MM.1S (cell line): ENCODE measurements around the gene AKAP8L.

Experiments
- EZH2 ChIP-seq: fragments of 300-600 bp; sonication (generic); optimal IDR thresholded peaks from 2 replicates; pipeline ENCODE3; 2017; ENCODE audit warnings: low read depth, mild to moderate bottlenecking, antibody characterized with exemption, low read length, mixed read lengths
- EZH2phosphoT487 ChIP-seq: fragments of 300-600 bp; sonication (generic); IDR thresholded peaks from 2 replicates; pipeline ENCODE4 v1.6.1; 2018; ENCODE audit warnings: antibody characterized with exemption, low read length
- TF ChIP-seq, protein P1 (sequence below): fragments of 300-600 bp; sonication (generic); IDR thresholded peaks from 2 replicates; pipeline ENCODE4 v1.5.1; 2016; ENCODE audit warnings: antibody characterized with exemption, low read length, mixed read lengths

DNA sequence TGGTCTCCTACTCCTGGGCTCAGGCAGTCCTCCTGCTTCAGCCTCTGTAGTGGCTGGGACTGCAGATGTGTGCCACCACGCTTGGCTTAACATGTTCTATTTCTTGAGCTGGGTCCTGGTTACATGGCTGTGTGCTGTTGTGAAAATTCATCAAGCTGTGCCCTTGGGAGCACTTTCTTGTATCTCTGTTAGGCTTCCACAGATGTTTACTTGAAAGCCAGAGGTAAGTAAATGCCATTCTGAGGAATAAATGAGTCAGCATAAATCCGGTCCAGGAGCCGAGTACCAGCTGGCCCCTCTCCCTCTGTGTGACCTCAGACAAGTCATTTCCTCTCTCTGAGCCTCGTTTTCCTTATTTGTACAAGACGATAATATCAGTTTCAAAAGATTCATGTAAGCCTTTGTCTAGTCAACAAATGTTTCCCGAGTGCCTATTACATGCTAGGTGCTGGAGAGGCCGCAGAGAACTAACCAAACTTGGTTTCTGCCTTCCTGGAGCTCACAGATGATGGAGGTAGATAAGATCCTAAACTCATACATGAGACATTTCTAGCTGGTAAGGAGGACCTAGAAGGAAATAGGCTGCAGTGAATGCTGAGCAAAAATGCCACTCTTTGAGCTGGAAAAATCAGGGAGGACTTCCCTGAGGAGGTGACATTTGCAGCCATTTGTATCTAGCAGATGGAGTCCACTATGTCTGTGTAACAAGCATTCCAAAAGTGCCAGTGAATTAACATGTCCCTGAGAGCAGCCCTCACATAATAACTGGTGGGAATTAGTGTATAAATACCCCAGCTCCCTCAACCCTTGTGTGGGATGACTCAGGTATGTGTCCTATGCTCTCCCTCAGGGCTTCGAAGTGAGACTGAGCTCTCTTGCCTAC lies 48.3 kb upstream of the AKAP8L start:
- TF ChIP-seq, protein P1, sequence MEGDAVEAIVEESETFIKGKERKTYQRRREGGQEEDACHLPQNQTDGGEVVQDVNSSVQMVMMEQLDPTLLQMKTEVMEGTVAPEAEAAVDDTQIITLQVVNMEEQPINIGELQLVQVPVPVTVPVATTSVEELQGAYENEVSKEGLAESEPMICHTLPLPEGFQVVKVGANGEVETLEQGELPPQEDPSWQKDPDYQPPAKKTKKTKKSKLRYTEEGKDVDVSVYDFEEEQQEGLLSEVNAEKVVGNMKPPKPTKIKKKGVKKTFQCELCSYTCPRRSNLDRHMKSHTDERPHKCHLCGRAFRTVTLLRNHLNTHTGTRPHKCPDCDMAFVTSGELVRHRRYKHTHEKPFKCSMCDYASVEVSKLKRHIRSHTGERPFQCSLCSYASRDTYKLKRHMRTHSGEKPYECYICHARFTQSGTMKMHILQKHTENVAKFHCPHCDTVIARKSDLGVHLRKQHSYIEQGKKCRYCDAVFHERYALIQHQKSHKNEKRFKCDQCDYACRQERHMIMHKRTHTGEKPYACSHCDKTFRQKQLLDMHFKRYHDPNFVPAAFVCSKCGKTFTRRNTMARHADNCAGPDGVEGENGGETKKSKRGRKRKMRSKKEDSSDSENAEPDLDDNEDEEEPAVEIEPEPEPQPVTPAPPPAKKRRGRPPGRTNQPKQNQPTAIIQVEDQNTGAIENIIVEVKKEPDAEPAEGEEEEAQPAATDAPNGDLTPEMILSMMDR: no peak
- TF ChIP-seq EZH2phosphoT487 (no peak), EZH2 (no peak)
